PC-3 (cell line): Measurements from ENCODE around the gene BCCIP. TPM values are rescaled to one million over a fixed set of nuclear protein-coding genes. Genes with fewer than 3 reads are reported as not detected.

Experiments
- ATAC-seq: fragments of 200-7000 bp; cut with Tn5 transposase; 2 replicates; pipeline ENCODE4 v1.9.1; 2020; ENCODE audit warnings: mild to moderate bottlenecking, moderate library complexity
- BruUV-seq: library from RNA; stranded (reverse); fragments of 400-500 nt; replicated peaks from 2 replicates; lab custom pipeline; 2021; lab: Mats Ljungman, UMichigan
- CTCF ChIA-PET: fragments of 300-600 bp; sonication (Branson Sonifier 250); formaldehyde crosslinking; loops from one replicate; lab custom pipeline; 2022; ENCODE audit warnings: antibody characterized with exemption; lab: Charles Lee
- POLR2A ChIA-PET: fragments of 300-600 bp; sonication (Branson Sonifier 250); formaldehyde crosslinking; loops from one replicate; lab custom pipeline; 2022; ENCODE audit warnings: antibody characterized with exemption; ENCODE audit not compliant: unreplicated experiment; lab: Charles Lee
- DNase-seq: peaks from one replicate; pipeline ENCODE4 v3.0.0-alpha.2; 2015
- H2AFZ ChIP-seq: fragments of 300-600 bp; sonication (generic); 2 replicates; pipeline ENCODE4 v1.6.0; 2016; ENCODE audit warnings: antibody characterized with exemption, low read length
- H3F3A ChIP-seq: fragments of 300-600 bp; sonication (generic); one replicate; pipeline ENCODE4 v1.6.0; 2017; ENCODE audit warnings: antibody characterized with exemption, low read length, control low read depth, mild to moderate bottlenecking; ENCODE audit not compliant: unreplicated experiment
- H3K27ac ChIP-seq: fragments of 300-600 bp; sonication (generic); 2 replicates; pipeline ENCODE4 v1.5.1; 2016; ENCODE audit warnings: mild to moderate bottlenecking, low read length
- H3K27me3 ChIP-seq: fragments of 300-600 bp; sonication (generic); 2 replicates; pipeline ENCODE4 v1.6.1; 2016; ENCODE audit warnings: low read length, mixed read lengths
- H3K36me3 ChIP-seq: fragments of 300-600 bp; sonication (generic); 2 replicates; pipeline ENCODE4 v1.6.1; 2016; ENCODE audit warnings: low read depth, mixed run types, low read length, mixed read lengths
- H3K4me1 ChIP-seq: fragments of 300-600 bp; sonication (generic); 2 replicates; pipeline ENCODE4 v1.5.1; 2016; ENCODE audit warnings: low read length; ENCODE audit not compliant: insufficient read depth
- H3K4me2 ChIP-seq: fragments of 300-600 bp; sonication (generic); 2 replicates; pipeline ENCODE4 v1.6.0; 2016; ENCODE audit warnings: low read length
- H3K4me3 ChIP-seq: fragments of 300-600 bp; sonication (generic); 2 replicates; pipeline ENCODE4 v1.5.1; 2016; ENCODE audit warnings: mild to moderate bottlenecking, low read length, mixed read lengths
- H3K79me2 ChIP-seq: fragments of 300-600 bp; sonication (generic); 2 replicates; pipeline ENCODE4 v1.6.1; 2017; ENCODE audit warnings: low read length, mixed read lengths
- H3K9ac ChIP-seq: fragments of 300-600 bp; sonication (generic); 2 replicates; pipeline ENCODE4 v1.6.0; 2016; ENCODE audit warnings: mild to moderate bottlenecking, low read length
- H3K9me2 ChIP-seq: fragments of 300-600 bp; sonication (generic); replicated peaks from 2 replicates; pipeline ENCODE4 v1.6.1; 2016; ENCODE audit warnings: mixed run types, low read length, mixed read lengths
- H3K9me3 ChIP-seq: fragments of 300-600 bp; sonication (generic); 2 replicates; pipeline ENCODE4 v1.6.1; 2016; ENCODE audit warnings: low read length, mixed read lengths
- H4K20me1 ChIP-seq: fragments of 300-600 bp; sonication (generic); 2 replicates; pipeline ENCODE4 v1.6.1; 2016; ENCODE audit warnings: low read length, mixed read lengths
- EZH2 ChIP-seq: fragments of 300-600 bp; sonication (generic); IDR thresholded peaks from one replicate; pipeline ENCODE4 v1.6.1; 2017; ENCODE audit warnings: antibody characterized with exemption, mild to moderate bottlenecking, low read length; ENCODE audit not compliant: unreplicated experiment
- EZH2phosphoT487 ChIP-seq: fragments of 300-600 bp; sonication (generic); IDR thresholded peaks from 2 replicates; pipeline ENCODE4 v1.6.1; 2018; ENCODE audit warnings: mild to moderate bottlenecking, antibody characterized with exemption, low read length, borderline replicate concordance
- intact Hi-C: fragments of 100-400 bp; cut with micrococcal nuclease; formaldehyde crosslinking; loops from 2 replicates; pipeline ENCODE4 v1.9.0; 2023
- total RNA-seq: library from RNA; depleted of rRNA; stranded (reverse); fragments of >200 nt; gene quantifications from 2 replicates; pipeline ENCODE4 v1.2.3, GENCODE V29; 2014
- TF ChIP-seq, protein P1 (sequence below): fragments of 300-600 bp; sonication (generic); conservative IDR thresholded peaks from 2 replicates; pipeline ENCODE4 v1.5.1; 2017; ENCODE audit warnings: antibody characterized with exemption, low read depth, mild to moderate bottlenecking, low read length

Gene BCCIP
- total RNA-seq, 1 experiment from 2014 or later: 81.5 TPM

DNA sequence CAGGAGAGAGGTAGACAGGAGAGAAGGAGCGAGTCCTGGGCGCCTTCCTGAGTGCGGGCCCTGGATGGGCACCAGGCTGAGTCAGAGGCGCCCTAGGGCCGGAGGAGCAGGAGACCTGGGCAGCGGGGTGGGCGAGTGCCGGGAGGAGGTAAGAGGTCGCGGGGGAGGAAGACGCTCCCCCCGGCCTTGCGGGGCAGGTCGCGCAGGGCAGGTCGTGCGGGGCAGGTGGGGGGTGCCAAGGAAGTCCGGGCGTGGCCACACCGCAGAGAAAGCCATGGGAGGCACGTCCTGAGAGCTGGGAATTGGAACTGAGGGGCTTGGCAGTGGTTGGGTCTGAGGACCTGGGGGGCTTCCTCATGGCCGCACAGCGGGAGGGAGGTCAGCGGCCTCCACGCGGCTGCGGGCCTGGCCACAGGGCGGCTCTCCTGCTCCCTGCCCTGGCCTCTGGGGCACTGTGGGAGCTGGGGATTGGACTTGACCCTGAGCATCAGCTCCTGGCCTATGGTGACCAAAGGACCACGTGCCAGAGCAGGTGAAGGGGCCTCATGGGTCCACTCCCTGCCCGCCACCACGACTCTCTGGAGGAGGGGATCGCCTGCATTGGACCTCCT lies 48.7 kb upstream of the BCCIP start:
- Histone ChIP-seq H4K20me1 (no peaks in the 10 kb centered on the region), H3K79me2 (no peaks in the 10 kb centered on the region), H3K36me3 (no peaks in the 10 kb centered on the region), H3K4me1 (no peaks in the 10 kb centered on the region), H3K4me2 (no peak overlapping the region), H2AFZ (no peak overlapping the region), H3K4me3 (no peak overlapping the region), H3K9me3 (no peaks in the 10 kb centered on the region), H3K9ac (no peak overlapping the region), H3K9me2 (no peaks in the 10 kb centered on the region), H3F3A (no peaks in the 10 kb centered on the region), H3K27ac (no peak overlapping the region), H3K27me3 (no peaks in the 10 kb centered on the region)
- DNase-seq (no peak), ATAC-seq (no peak)
- ChIA-PET POLR2A (no interaction called here), CTCF (no interaction called here)
- TF ChIP-seq EZH2phosphoT487 (no peak), EZH2 (no peak)
- TF ChIP-seq, protein P1, sequence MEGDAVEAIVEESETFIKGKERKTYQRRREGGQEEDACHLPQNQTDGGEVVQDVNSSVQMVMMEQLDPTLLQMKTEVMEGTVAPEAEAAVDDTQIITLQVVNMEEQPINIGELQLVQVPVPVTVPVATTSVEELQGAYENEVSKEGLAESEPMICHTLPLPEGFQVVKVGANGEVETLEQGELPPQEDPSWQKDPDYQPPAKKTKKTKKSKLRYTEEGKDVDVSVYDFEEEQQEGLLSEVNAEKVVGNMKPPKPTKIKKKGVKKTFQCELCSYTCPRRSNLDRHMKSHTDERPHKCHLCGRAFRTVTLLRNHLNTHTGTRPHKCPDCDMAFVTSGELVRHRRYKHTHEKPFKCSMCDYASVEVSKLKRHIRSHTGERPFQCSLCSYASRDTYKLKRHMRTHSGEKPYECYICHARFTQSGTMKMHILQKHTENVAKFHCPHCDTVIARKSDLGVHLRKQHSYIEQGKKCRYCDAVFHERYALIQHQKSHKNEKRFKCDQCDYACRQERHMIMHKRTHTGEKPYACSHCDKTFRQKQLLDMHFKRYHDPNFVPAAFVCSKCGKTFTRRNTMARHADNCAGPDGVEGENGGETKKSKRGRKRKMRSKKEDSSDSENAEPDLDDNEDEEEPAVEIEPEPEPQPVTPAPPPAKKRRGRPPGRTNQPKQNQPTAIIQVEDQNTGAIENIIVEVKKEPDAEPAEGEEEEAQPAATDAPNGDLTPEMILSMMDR: no peak
- BruUV-seq: no TSS peak
- intact Hi-C loops: no loop called here

DNA sequence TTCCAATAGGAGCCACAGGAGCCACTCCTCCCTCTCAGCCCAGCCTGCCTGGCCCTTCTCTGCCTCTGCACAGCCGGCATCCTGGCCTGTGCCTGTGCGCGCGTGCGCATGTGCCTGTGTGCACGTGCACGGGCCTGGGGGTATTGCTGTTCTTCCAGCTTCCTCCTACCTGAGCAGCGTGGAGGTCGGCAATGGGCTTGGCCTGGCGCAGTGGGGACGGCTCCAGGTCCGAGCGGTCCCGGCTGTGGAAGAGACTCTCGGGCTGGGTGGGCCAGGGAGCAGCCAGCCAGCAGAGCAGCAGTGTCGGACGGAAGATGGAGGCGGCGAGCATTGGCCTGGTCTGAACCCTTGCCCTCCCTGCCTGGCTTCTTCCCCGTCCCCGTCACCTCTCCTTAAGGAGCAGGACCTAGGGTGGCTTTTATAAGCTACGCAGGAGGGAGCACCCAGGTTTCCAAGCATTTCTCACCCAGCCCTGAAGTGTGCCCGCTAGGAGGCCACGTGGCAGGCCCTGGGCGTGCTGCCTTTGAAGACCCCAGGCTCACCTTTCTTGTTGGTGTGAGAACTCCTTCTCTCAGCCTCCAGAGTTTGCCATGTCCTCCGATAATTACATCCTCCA lies 47.7 kb upstream of the BCCIP start, which contains the start of gene MMP21:
TSS of gene MMP21 (minus strand) at position 331 of the 616 bp plus-strand sequence. CDS start at position 331, 0 bp downstream.
- no peak for DNase-seq
- Histone ChIP-seq H3K4me1 (no peaks in the 10 kb centered on the region), H2AFZ (no peak within 1 kb of the TSS), H3K4me2 (no peak within 1 kb of the TSS), H3K9me3 (no peaks in the 10 kb centered on the region), H3F3A (no peaks in the 10 kb centered on the region), H3K4me3 (no peak within 1 kb of the TSS), H3K36me3 (no peaks in the 10 kb centered on the region), H3K27ac (no peak within 1 kb of the TSS), H3K9ac (no peak within 1 kb of the TSS), H4K20me1 (no peaks in the 10 kb centered on the region), H3K9me2 (no peaks in the 10 kb centered on the region), H3K27me3 (no peaks in the 10 kb centered on the region), H3K79me2 (no peaks in the 10 kb centered on the region)
- intact Hi-C loops: no loop called here
- TF ChIP-seq EZH2 (no peak), EZH2phosphoT487 (no peak)
- TF ChIP-seq, protein P1: no peak
- ChIA-PET CTCF (no interaction called here), POLR2A (no interaction called here)
- no TSS peak for BruUV-seq
- no peak for ATAC-seq

DNA sequence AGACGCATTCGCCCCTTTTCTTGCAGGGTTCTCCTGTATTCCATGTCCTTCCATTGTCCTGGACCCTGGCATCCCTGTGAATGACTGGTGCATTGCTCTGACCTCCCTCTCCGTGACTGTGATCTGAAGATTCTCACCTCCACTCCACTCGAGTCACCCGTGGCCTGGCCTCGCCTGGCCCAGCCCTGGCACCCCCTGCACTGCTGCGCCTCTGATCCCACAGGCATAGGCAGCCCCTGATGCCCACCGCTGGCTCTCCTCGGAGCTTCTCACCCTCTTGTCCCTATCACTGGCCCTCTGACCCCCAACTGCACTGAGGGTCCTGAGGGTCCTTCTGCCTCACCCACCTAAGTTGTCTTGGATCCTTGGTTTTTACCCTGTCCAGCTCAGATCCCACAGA lies 45.5 kb upstream of the BCCIP start:
- intact Hi-C loops: no loop called here
- CTCF ChIA-PET: no interaction called here
- no peaks in the 10 kb centered on the region for H4K20me1 ChIP-seq
- no peak overlapping the region for H3K4me2 ChIP-seq
- no peak overlapping the region for H3K27ac ChIP-seq
- H3K9me3 ChIP-seq: no peaks in the 10 kb centered on the region
- no peaks in the 10 kb centered on the region for H3F3A ChIP-seq
- H3K4me3 ChIP-seq: no peak overlapping the region
- H2AFZ ChIP-seq: no peak overlapping the region
- no peaks in the 10 kb centered on the region for H3K4me1 ChIP-seq
- POLR2A ChIA-PET: no interaction called here
- ATAC-seq (no peak), DNase-seq (no peak)
- no peaks in the 10 kb centered on the region for H3K79me2 ChIP-seq
- no peaks in the 10 kb centered on the region for H3K36me3 ChIP-seq
- no peak for TF ChIP-seq EZH2
- no peak for TF ChIP-seq EZH2phosphoT487
- TF ChIP-seq, protein P1: no peak
- no peaks in the 10 kb centered on the region for H3K27me3 ChIP-seq
- BruUV-seq: no TSS peak
- no peak overlapping the region for H3K9ac ChIP-seq
- H3K9me2 ChIP-seq: no peaks in the 10 kb centered on the region
